Measurements from ENCODE around the gene STX18.
"Not testable (repeated sequence)": the region's sequence is repeated elsewhere in the genome, so short reads cannot be mapped to it uniquely, and the experiment has no call there.

Gene STX18

GRCh38 chr4:4480205-4480604, 61.6 kb downstream of the STX18 start:
- DNase-seq (ENCODE audit: low read depth in 2 of 2), result no peak

GRCh38 chr4:4479366-4479765, 62.5 kb downstream of the STX18 start:
- DNase-seq (ENCODE audit: low read depth in 2 of 2), result no peak

GRCh38 chr4:4477796-4478195, 64.1 kb downstream of the STX18 start:
- DNase-seq (ENCODE audit: low read depth in 2 of 2), result no peak

GRCh38 chr4:4477391-4477790, 64.5 kb downstream of the STX18 start:
- DNase-seq (ENCODE audit: low read depth in 2 of 2), result no peak

GRCh38 chr4:4474476-4474875, 67.4 kb downstream of the STX18 start:
- DNase-seq (ENCODE audit: low read depth in 2 of 2), result no peak

GRCh38 chr4:4472344-4472958, 69.4 kb downstream of the STX18 start:
- DNase-seq (ENCODE audit: low read depth in 2 of 2), result no peak

- DNase-seq (ENCODE audit: low read depth in 2 of 2), result no peak
Observed at GRCh38 chr4:4471195-4471594, 70.7 kb downstream of the STX18 start.

GRCh38 chr4:4470208-4470607, 71.6 kb downstream of the STX18 start:
- no peak for DNase-seq (ENCODE audit: low read depth in 2 of 2)

- DNase-seq (ENCODE audit: low read depth in 2 of 2), result not testable (repeated sequence)
Observed at GRCh38 chr4:4465238-4465637, 76.6 kb downstream of the STX18 start.

- no peak for DNase-seq (ENCODE audit: low read depth in 2 of 2)
Observed at GRCh38 chr4:4462970-4463369, 78.9 kb downstream of the STX18 start.

- no peak for DNase-seq (ENCODE audit: low read depth in 2 of 2)
Observed at GRCh38 chr4:4461850-4462249, 80.0 kb downstream of the STX18 start.

GRCh38 chr4:4461178-4461577, 80.7 kb downstream of the STX18 start:
- DNase-seq (ENCODE audit: low read depth in 2 of 2), result no peak

- no peak for DNase-seq (ENCODE audit: low read depth in 2 of 2)
Observed at GRCh38 chr4:4460759-4461158, 81.1 kb downstream of the STX18 start.

GRCh38 chr4:4459181-4459580, 82.7 kb downstream of the STX18 start:
- no peak for DNase-seq (ENCODE audit: low read depth in 2 of 2)

- no peak for DNase-seq (ENCODE audit: low read depth in 2 of 2)
Observed at GRCh38 chr4:4457803-4458553, 83.9 kb downstream of the STX18 start.

- DNase-seq (ENCODE audit: low read depth in 2 of 2), result no peak
Observed at GRCh38 chr4:4456816-4457578, 84.9 kb downstream of the STX18 start.

GRCh38 chr4:4456351-4456750, 85.5 kb downstream of the STX18 start:
- DNase-seq (ENCODE audit: low read depth in 2 of 2), result no peak

- no peak for DNase-seq (ENCODE audit: low read depth in 2 of 2)
Observed at GRCh38 chr4:4455210-4455865, 86.5 kb downstream of the STX18 start.

GRCh38 chr4:4446434-4446833, 95.4 kb downstream of the STX18 start:
- DNase-seq (ENCODE audit: low read depth in 2 of 2), result no peak

GRCh38 chr4:4443821-4444220, 98.0 kb downstream of the STX18 start:
- DNase-seq (ENCODE audit: low read depth in 2 of 2), result no peak

- no peak for DNase-seq (ENCODE audit: low read depth in 2 of 2)
Observed at GRCh38 chr4:4440333-4441061, 101.4 kb downstream of the STX18 start.

GRCh38 chr4:4439782-4440181, 102.1 kb downstream of the STX18 start:
- DNase-seq (ENCODE audit: low read depth in 2 of 2), result no peak

Measured in activated CD8-positive, alpha-beta memory T cell treated with anti-CD3 and anti-CD28 coated beads for 4 hours (primary cell).